ENCODE results near the gene CKLF.
"Not testable (repeated sequence)": the region's sequence is repeated elsewhere in the genome, so short reads cannot be mapped to it uniquely, and the experiment has no call there.

Gene CKLF

GRCh38 chr16:66566051-66566901 is 13.9 kb downstream of the CKLF start, which contains the start of gene CMTM1:
Gene CMTM1 (plus strand): TSS chr16:66566439. CDS start chr16:66566514, 75 bp downstream.
- DNase-seq (ENCODE audit: low read depth in 1 of 2, low spot score in 1 of 2), result no peak

GRCh38 chr16:66567270-66567669 is 14.9 kb downstream of the CKLF start:
- not testable (repeated sequence) for DNase-seq (ENCODE audit: low read depth in 1 of 2, low spot score in 1 of 2)

GRCh38 chr16:66568355-66568754 is 16.0 kb downstream of the CKLF start:
- no peak for DNase-seq (ENCODE audit: low read depth in 1 of 2, low spot score in 1 of 2)

GRCh38 chr16:66569131-66569530 is 16.8 kb downstream of the CKLF start:
- DNase-seq (ENCODE audit: low read depth in 1 of 2, low spot score in 1 of 2), result no peak

GRCh38 chr16:66569827-66570405 is 17.5 kb downstream of the CKLF start:
- no peak for DNase-seq (ENCODE audit: low read depth in 1 of 2, low spot score in 1 of 2)

GRCh38 chr16:66572356-66572755 is 20.0 kb downstream of the CKLF start:
- no peak for DNase-seq (ENCODE audit: low read depth in 1 of 2, low spot score in 1 of 2)

- DNase-seq (ENCODE audit: low read depth in 1 of 2, low spot score in 1 of 2), result no peak
These were observed 21.7 kb downstream of the CKLF start for GRCh38 chr16:66574081-66574480.

- no peak for DNase-seq (ENCODE audit: low read depth in 1 of 2, low spot score in 1 of 2)
These were observed 22.2 kb downstream of the CKLF start for GRCh38 chr16:66574531-66574930.

GRCh38 chr16:66575060-66575459 is 22.7 kb downstream of the CKLF start:
- no peak for DNase-seq (ENCODE audit: low read depth in 1 of 2, low spot score in 1 of 2)

GRCh38 chr16:66576296-66576695 is 23.9 kb downstream of the CKLF start:
- no peak for DNase-seq (ENCODE audit: low read depth in 1 of 2, low spot score in 1 of 2)

- DNase-seq (ENCODE audit: low read depth in 1 of 2, low spot score in 1 of 2), result no peak
These were observed 26.5 kb downstream of the CKLF start, which contains the start of gene CMTM2 for GRCh38 chr16:66578651-66579531. Gene CMTM2 (plus strand): TSS chr16:66579463. CDS start chr16:66579608, 145 bp downstream.

- DNase-seq (ENCODE audit: low read depth in 1 of 2, low spot score in 1 of 2), result no peak
These were observed 28.3 kb downstream of the CKLF start for GRCh38 chr16:66580605-66581209.

GRCh38 chr16:66581246-66581952 is 29.0 kb downstream of the CKLF start:
- DNase-seq (ENCODE audit: low read depth in 1 of 2, low spot score in 1 of 2), result no peak

- no peak for DNase-seq (ENCODE audit: low read depth in 1 of 2, low spot score in 1 of 2)
These were observed 33.3 kb downstream of the CKLF start for GRCh38 chr16:66585481-66586239.

GRCh38 chr16:66587881-66588600 is 35.7 kb downstream of the CKLF start:
- DNase-seq (ENCODE audit: low read depth in 1 of 2, low spot score in 1 of 2), result no peak

- DNase-seq (ENCODE audit: low read depth in 1 of 2, low spot score in 1 of 2), result peak in 1 of 2 donors; percentile 37
These were observed 36.8 kb downstream of the CKLF start for GRCh38 chr16:66588981-66589713.

- DNase-seq (ENCODE audit: low read depth in 1 of 2, low spot score in 1 of 2), result peak in 1 of 2 donors; percentile 37
These were observed 37.9 kb downstream of the CKLF start for GRCh38 chr16:66590322-66590721.

GRCh38 chr16:66591018-66591417 is 38.6 kb downstream of the CKLF start:
- DNase-seq (ENCODE audit: low read depth in 1 of 2, low spot score in 1 of 2), result no peak
